Lung microvascular endothelial cell (primary cell): ENCODE data around the gene MRPL28. TPM values are rescaled to one million over a fixed set of nuclear protein-coding genes. Genes with fewer than 3 reads are reported as not detected.
"Not testable (repeated sequence)": the region's sequence is repeated elsewhere in the genome, so short reads cannot be mapped to it uniquely, and the experiment has no call there.

Source experiments
- DNase-seq, 2 donors: peaks; one replicate each; pipeline versions ENCODE4 v3.0.0 to v3.0.0-alpha.2; 2010; ENCODE audit warnings: low read depth in 2 of 2
- total RNA-seq: library from RNA; depleted of rRNA; stranded (reverse); fragments of >200 nt; gene quantifications from 2 replicates; pipeline ENCODE4 v1.2.1, GENCODE V29; 2014

MRPL28 gene
- total RNA-seq, 1 donor from 2014 or later = 70.8 TPM

- DNase-seq = peak; percentile 78
These were observed 21.6 kb upstream of the MRPL28 start for GRCh38 chr16:391885-392335.

GRCh38 chr16:389352-389751, 19.0 kb upstream of the MRPL28 start:
- no peak for DNase-seq

GRCh38 chr16:387761-388666, 17.7 kb upstream of the MRPL28 start:
- DNase-seq = not testable (repeated sequence)

GRCh38 chr16:386641-387156, 16.4 kb upstream of the MRPL28 start:
- DNase-seq = no peak

GRCh38 chr16:383326-384051, 13.2 kb upstream of the MRPL28 start:
- DNase-seq = peak; percentile 48 to 66

GRCh38 chr16:381789-382717, 11.7 kb upstream of the MRPL28 start, which contains the start of gene PGAP6:
Gene PGAP6 (minus strand): TSS chr16:381978. CDS start chr16:381821, 157 bp downstream.
- DNase-seq = peak; percentile 54 to 72

GRCh38 chr16:381012-381788, 10.9 kb upstream of the MRPL28 start:
- peak; percentile 19 to 36 for DNase-seq

GRCh38 chr16:380762-381011, 10.3 kb upstream of the MRPL28 start:
- DNase-seq = no peak

GRCh38 chr16:379961-380761, 9.8 kb upstream of the MRPL28 start:
- no peak for DNase-seq

GRCh38 chr16:379183-379960, 9.0 kb upstream of the MRPL28 start:
- DNase-seq = no peak

- no peak for DNase-seq
These were observed 8.5 kb upstream of the MRPL28 start for GRCh38 chr16:378821-379182.

- not testable (repeated sequence) for DNase-seq
These were observed 7.9 kb upstream of the MRPL28 start for GRCh38 chr16:378113-378820.

GRCh38 chr16:377419-377951, 7.1 kb upstream of the MRPL28 start:
- DNase-seq = no peak

- DNase-seq = no peak
These were observed 6.6 kb upstream of the MRPL28 start for GRCh38 chr16:376817-377418.

- no peak for DNase-seq
These were observed 5.8 kb upstream of the MRPL28 start for GRCh38 chr16:375927-376816.

GRCh38 chr16:375212-375611, 4.9 kb upstream of the MRPL28 start:
- DNase-seq = no peak

GRCh38 chr16:374616-374926, 4.2 kb upstream of the MRPL28 start:
- no peak for DNase-seq
